ENCODE measurements around the gene GLS2.
"Not testable (repeated sequence)": the region's sequence is repeated elsewhere in the genome, so short reads cannot be mapped to it uniquely, and the experiment has no call there.

Gene GLS2

GRCh38 chr12:56488041-56488955 is at the start of gene GLS2:
TSS of gene GLS2 (minus strand) at chr12:56488161. CDS start at chr12:56488118, 43 bp downstream.
- peak; percentile 39 for DNase-seq (ENCODE audit: low read depth, low spot score)

GRCh38 chr12:56537546-56537945 is 49.6 kb upstream of the GLS2 start:
- no peak for DNase-seq (ENCODE audit: low read depth, low spot score)

- DNase-seq (ENCODE audit: low read depth, low spot score): no peak
These were observed 42.6 kb upstream of the GLS2 start for GRCh38 chr12:56530390-56531055.

GRCh38 chr12:56529656-56530055 is 41.7 kb upstream of the GLS2 start:
- no peak for DNase-seq (ENCODE audit: low read depth, low spot score)

GRCh38 chr12:56528846-56529245 is 40.9 kb upstream of the GLS2 start:
- no peak for DNase-seq (ENCODE audit: low read depth, low spot score)

- no peak for DNase-seq (ENCODE audit: low read depth, low spot score)
These were observed 34.6 kb upstream of the GLS2 start for GRCh38 chr12:56522411-56523193.

GRCh38 chr12:56521590-56522371 is 33.8 kb upstream of the GLS2 start, which contains the start of gene RBMS2:
TSS of gene RBMS2 (plus strand) at chr12:56521820. CDS start at chr12:56522024, 204 bp downstream.
- DNase-seq (ENCODE audit: low read depth, low spot score): no peak

GRCh38 chr12:56521209-56521589 is 33.2 kb upstream of the GLS2 start:
- no peak for DNase-seq (ENCODE audit: low read depth, low spot score)

- DNase-seq (ENCODE audit: low read depth, low spot score): no peak
These were observed 32.5 kb upstream of the GLS2 start for GRCh38 chr12:56520506-56520905.

- DNase-seq (ENCODE audit: low read depth, low spot score): no peak
These were observed 32.1 kb upstream of the GLS2 start for GRCh38 chr12:56520048-56520447.

GRCh38 chr12:56518570-56518969 is 30.6 kb upstream of the GLS2 start:
- DNase-seq (ENCODE audit: low read depth, low spot score): no peak

- DNase-seq (ENCODE audit: low read depth, low spot score): no peak
These were observed 29.9 kb upstream of the GLS2 start for GRCh38 chr12:56517854-56518253.

GRCh38 chr12:56514014-56514318 is 26.0 kb upstream of the GLS2 start:
- DNase-seq (ENCODE audit: low read depth, low spot score): not testable (repeated sequence)

- DNase-seq (ENCODE audit: low read depth, low spot score): no peak
These were observed 22.8 kb upstream of the GLS2 start for GRCh38 chr12:56510786-56511185.

GRCh38 chr12:56499879-56500278 is 11.9 kb upstream of the GLS2 start:
- not testable (repeated sequence) for DNase-seq (ENCODE audit: low read depth, low spot score)

GRCh38 chr12:56499452-56499851 is 11.5 kb upstream of the GLS2 start:
- DNase-seq (ENCODE audit: low read depth, low spot score): not testable (repeated sequence)

- not testable (repeated sequence) for DNase-seq (ENCODE audit: low read depth, low spot score)
These were observed 10.4 kb upstream of the GLS2 start for GRCh38 chr12:56498126-56498902.

GRCh38 chr12:56496704-56497103 is 8.7 kb upstream of the GLS2 start:
- not testable (repeated sequence) for DNase-seq (ENCODE audit: low read depth, low spot score)

GRCh38 chr12:56494481-56494880 is 6.5 kb upstream of the GLS2 start:
- not testable (repeated sequence) for DNase-seq (ENCODE audit: low read depth, low spot score)

GRCh38 chr12:56494106-56494415 is 6.1 kb upstream of the GLS2 start:
- DNase-seq (ENCODE audit: low read depth, low spot score): not testable (repeated sequence)

Data from activated naive CD8-positive, alpha-beta T cell treated with anti-CD3 and anti-CD28 coated beads, Interleukin-2, amount 50 U/mL, for 16 hours (primary cell).